ENCODE data around the gene DDX1. TPM values are rescaled to one million over a fixed set of nuclear protein-coding genes. Genes with fewer than 3 reads are reported as not detected.

The DDX1 gene
- total and polyA plus RNA-seq, 2 experiments from 2014 or later, result 99.9 to 102 TPM

- no peak overlapping the region for H2AFZ ChIP-seq
- H3K4me3 ChIP-seq, result no peak overlapping the region
- Mint-ChIP-seq H3K36me3 (ENCODE audit: low read depth) (no peaks in the 10 kb centered on the region), H3K9me3 (no peaks in the 10 kb centered on the region), H3K27me3 (ENCODE audit: insufficient read depth, low read depth, poor library complexity) (peaks cover 12% of the 10 kb centered on the region), H3K4me1 (peaks cover 3% of the 10 kb centered on the region), H3K4me3 (no peak overlapping the region), H3K27ac (no peak overlapping the region)
- ATAC-seq, result no peak
- TF ChIP-seq NANOG (IDR thresholded peaks at IDR 0.05; ENCODE audit: borderline replicate concordance) (no peak), JUNB (IDR thresholded peaks at IDR 0.05; ENCODE audit: unreplicated experiment) (no peak), POLR2AphosphoS5 (IDR thresholded peaks at IDR 0.05; ENCODE audit: low read depth) (no peak), ETS1 (IDR thresholded peaks at IDR 0.05) (no peak), CTCF (conservative IDR thresholded peaks at IDR 0.05; ENCODE audit: low read depth in 2 of 2) (no peak), ZNF114 (CRISPR knock-in tag; IDR thresholded peaks at IDR 0.05) (no peak), EZH2phosphoT487 (IDR thresholded peaks at IDR 0.05; ENCODE audit: unreplicated experiment) (no peak), ZNF331 (CRISPR knock-in tag; IDR thresholded peaks at IDR 0.05; ENCODE audit: low read depth) (no peak), STAT1 (IDR thresholded peaks at IDR 0.05; ENCODE audit: unreplicated experiment) (no peak), CREB1 (CRISPR knock-in tag; IDR thresholded peaks at IDR 0.05; ENCODE audit: low read depth) (no peak), EZH2 (IDR thresholded peaks at IDR 0.05; ENCODE audit: low read depth, unreplicated experiment) (no peak)
- TF ChIP-seq, protein P1, sequence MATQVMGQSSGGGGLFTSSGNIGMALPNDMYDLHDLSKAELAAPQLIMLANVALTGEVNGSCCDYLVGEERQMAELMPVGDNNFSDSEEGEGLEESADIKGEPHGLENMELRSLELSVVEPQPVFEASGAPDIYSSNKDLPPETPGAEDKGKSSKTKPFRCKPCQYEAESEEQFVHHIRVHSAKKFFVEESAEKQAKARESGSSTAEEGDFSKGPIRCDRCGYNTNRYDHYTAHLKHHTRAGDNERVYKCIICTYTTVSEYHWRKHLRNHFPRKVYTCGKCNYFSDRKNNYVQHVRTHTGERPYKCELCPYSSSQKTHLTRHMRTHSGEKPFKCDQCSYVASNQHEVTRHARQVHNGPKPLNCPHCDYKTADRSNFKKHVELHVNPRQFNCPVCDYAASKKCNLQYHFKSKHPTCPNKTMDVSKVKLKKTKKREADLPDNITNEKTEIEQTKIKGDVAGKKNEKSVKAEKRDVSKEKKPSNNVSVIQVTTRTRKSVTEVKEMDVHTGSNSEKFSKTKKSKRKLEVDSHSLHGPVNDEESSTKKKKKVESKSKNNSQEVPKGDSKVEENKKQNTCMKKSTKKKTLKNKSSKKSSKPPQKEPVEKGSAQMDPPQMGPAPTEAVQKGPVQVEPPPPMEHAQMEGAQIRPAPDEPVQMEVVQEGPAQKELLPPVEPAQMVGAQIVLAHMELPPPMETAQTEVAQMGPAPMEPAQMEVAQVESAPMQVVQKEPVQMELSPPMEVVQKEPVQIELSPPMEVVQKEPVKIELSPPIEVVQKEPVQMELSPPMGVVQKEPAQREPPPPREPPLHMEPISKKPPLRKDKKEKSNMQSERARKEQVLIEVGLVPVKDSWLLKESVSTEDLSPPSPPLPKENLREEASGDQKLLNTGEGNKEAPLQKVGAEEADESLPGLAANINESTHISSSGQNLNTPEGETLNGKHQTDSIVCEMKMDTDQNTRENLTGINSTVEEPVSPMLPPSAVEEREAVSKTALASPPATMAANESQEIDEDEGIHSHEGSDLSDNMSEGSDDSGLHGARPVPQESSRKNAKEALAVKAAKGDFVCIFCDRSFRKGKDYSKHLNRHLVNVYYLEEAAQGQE (IDR thresholded peaks at IDR 0.05; ENCODE audit: unreplicated experiment), result no peak
- TF ChIP-seq, protein P2, sequence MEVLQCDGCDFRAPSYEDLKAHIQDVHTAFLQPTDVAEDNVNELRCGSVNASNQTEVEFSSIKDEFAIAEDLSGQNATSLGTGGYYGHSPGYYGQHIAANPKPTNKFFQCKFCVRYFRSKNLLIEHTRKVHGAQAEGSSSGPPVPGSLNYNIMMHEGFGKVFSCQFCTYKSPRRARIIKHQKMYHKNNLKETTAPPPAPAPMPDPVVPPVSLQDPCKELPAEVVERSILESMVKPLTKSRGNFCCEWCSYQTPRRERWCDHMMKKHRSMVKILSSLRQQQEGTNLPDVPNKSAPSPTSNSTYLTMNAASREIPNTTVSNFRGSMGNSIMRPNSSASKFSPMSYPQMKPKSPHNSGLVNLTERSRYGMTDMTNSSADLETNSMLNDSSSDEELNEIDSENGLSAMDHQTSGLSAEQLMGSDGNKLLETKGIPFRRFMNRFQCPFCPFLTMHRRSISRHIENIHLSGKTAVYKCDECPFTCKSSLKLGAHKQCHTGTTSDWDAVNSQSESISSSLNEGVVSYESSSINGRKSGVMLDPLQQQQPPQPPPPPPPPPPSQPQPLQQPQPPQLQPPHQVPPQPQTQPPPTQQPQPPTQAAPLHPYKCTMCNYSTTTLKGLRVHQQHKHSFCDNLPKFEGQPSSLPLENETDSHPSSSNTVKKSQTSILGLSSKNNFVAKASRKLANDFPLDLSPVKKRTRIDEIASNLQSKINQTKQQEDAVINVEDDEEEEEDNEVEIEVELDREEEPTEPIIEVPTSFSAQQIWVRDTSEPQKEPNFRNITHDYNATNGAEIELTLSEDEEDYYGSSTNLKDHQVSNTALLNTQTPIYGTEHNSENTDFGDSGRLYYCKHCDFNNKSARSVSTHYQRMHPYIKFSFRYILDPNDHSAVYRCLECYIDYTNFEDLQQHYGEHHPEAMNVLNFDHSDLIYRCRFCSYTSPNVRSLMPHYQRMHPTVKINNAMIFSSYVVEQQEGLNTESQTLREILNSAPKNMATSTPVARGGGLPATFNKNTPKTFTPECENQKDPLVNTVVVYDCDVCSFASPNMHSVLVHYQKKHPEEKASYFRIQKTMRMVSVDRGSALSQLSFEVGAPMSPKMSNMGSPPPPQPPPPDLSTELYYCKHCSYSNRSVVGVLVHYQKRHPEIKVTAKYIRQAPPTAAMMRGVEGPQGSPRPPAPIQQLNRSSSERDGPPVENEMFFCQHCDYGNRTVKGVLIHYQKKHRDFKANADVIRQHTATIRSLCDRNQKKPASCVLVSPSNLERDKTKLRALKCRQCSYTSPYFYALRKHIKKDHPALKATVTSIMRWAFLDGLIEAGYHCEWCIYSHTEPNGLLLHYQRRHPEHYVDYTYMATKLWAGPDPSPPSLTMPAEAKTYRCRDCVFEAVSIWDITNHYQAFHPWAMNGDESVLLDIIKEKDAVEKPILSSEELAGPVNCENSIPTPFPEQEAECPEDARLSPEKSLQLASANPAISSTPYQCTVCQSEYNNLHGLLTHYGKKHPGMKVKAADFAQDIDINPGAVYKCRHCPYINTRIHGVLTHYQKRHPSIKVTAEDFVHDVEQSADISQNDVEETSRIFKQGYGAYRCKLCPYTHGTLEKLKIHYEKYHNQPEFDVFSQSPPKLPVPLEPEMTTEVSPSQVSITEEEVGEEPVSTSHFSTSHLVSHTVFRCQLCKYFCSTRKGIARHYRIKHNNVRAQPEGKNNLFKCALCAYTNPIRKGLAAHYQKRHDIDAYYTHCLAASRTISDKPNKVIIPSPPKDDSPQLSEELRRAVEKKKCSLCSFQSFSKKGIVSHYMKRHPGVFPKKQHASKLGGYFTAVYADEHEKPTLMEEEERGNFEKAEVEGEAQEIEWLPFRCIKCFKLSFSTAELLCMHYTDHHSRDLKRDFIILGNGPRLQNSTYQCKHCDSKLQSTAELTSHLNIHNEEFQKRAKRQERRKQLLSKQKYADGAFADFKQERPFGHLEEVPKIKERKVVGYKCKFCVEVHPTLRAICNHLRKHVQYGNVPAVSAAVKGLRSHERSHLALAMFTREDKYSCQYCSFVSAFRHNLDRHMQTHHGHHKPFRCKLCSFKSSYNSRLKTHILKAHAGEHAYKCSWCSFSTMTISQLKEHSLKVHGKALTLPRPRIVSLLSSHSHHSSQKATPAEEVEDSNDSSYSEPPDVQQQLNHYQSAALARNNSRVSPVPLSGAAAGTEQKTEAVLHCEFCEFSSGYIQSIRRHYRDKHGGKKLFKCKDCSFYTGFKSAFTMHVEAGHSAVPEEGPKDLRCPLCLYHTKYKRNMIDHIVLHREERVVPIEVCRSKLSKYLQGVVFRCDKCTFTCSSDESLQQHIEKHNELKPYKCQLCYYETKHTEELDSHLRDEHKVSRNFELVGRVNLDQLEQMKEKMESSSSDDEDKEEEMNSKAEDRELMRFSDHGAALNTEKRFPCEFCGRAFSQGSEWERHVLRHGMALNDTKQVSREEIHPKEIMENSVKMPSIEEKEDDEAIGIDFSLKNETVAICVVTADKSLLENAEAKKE (CRISPR knock-in tag; IDR thresholded peaks at IDR 0.05), result no peak
- H3F3A ChIP-seq (replicated peaks; ENCODE audit: low read depth), result no peaks in the 10 kb centered on the region
- no peaks in the 10 kb centered on the region for H4K20me1 ChIP-seq (replicated peaks; ENCODE audit: insufficient read depth)
- no peaks in the 10 kb centered on the region for H3K9me2 ChIP-seq (ENCODE audit: insufficient read depth)
- no peaks in the 10 kb centered on the region for H3K27me3 ChIP-seq (ENCODE audit: insufficient read depth)
- H3K4me2 ChIP-seq, result no peak overlapping the region
- no peak for DNase-seq (ENCODE audit: low spot score)
- H3K79me2 ChIP-seq (replicated peaks; ENCODE audit: insufficient read depth), result no peaks in the 10 kb centered on the region
- no peaks in the 10 kb centered on the region for H3K36me3 ChIP-seq (ENCODE audit: insufficient read depth)
- H3K4me1 ChIP-seq (ENCODE audit: insufficient read depth), result no peaks in the 10 kb centered on the region
- H3K27ac ChIP-seq (ENCODE audit: low read depth), result no peak overlapping the region
Observed at GRCh38 chr2:15652801-15653200, 61.1 kb downstream of the DDX1 start.

All from GM23338 (cell line).